ENCODE results near the gene AHR.

DNA sequence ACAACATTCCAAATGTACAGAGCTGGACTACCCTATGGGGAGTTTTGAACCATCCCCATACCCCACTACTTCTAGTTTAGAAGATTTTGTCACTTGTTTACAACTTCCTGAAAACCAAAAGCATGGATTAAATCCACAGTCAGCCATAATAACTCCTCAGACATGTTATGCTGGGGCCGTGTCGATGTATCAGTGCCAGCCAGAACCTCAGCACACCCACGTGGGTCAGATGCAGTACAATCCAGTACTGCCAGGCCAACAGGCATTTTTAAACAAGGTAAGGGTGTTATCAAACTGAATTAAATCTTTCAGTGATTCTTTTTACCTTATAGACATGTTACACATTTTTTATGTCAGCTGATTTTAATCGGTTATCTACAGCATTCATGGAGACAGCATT is 41.5 kb downstream of the AHR start:
- TF ChIP-seq, protein P1, sequence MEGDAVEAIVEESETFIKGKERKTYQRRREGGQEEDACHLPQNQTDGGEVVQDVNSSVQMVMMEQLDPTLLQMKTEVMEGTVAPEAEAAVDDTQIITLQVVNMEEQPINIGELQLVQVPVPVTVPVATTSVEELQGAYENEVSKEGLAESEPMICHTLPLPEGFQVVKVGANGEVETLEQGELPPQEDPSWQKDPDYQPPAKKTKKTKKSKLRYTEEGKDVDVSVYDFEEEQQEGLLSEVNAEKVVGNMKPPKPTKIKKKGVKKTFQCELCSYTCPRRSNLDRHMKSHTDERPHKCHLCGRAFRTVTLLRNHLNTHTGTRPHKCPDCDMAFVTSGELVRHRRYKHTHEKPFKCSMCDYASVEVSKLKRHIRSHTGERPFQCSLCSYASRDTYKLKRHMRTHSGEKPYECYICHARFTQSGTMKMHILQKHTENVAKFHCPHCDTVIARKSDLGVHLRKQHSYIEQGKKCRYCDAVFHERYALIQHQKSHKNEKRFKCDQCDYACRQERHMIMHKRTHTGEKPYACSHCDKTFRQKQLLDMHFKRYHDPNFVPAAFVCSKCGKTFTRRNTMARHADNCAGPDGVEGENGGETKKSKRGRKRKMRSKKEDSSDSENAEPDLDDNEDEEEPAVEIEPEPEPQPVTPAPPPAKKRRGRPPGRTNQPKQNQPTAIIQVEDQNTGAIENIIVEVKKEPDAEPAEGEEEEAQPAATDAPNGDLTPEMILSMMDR (IDR thresholded peaks at IDR 0.05) = no peak
- no peak for TF ChIP-seq POLR2AphosphoS5 (IDR thresholded peaks at IDR 0.05)
- no peak for TF ChIP-seq POLR2A (IDR thresholded peaks at IDR 0.05)
